Measurements from ENCODE around the gene AOX1.

AOX1 gene

GRCh38 chr2:200693836-200694470, 108.1 kb downstream of the AOX1 start:
- Histone ChIP-seq H3K27me3 (ENCODE audit: control insufficient read depth, insufficient read depth, low read length) (no peaks in the 10 kb centered on the region), H3K9me3 (replicated peaks; ENCODE audit: low read length) (no peaks in the 10 kb centered on the region), H3K36me3 (ENCODE audit: insufficient read depth, low read length) (no peaks in the 10 kb centered on the region), H3K9ac (ENCODE audit: low read depth, low read length) (no peak overlapping the region), H3K4me1 (ENCODE audit: control insufficient read depth, insufficient read depth, low read length) (no peaks in the 10 kb centered on the region), H3K4me3 (ENCODE audit: low read length) (no peak overlapping the region), H3K4me2 (ENCODE audit: low read length) (no peak overlapping the region)

DNA sequence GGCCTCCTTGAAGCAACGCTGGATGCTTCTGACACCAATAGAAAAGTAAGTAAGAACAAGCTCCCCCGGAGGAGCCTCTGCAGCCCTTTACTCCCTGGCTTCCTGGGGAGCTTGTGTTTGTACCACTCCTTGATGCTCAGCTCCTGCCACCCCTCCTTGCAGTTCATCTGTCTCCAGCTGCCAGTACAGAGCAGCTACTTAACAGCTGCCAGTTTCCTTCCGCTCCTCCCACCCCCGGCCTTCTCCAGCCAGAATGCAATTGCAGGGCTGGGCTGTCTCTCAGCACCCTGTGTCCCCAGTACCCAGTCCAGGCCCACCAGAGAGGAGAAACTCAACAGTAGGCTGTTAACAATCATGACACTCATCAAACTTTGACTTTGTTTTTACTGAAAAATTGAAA, 109.4 kb downstream of the AOX1 start:
- H3K4me2 ChIP-seq (ENCODE audit: low read length): no peak overlapping the region
- H3K9me3 ChIP-seq (replicated peaks; ENCODE audit: low read length): no peaks in the 10 kb centered on the region
- no peaks in the 10 kb centered on the region for H3K4me1 ChIP-seq (ENCODE audit: control insufficient read depth, insufficient read depth, low read length)
- H3K4me3 ChIP-seq (ENCODE audit: low read length): no peak overlapping the region
- no peaks in the 10 kb centered on the region for H3K36me3 ChIP-seq (ENCODE audit: insufficient read depth, low read length)
- H3K9ac ChIP-seq (ENCODE audit: low read depth, low read length): no peak overlapping the region
- no peaks in the 10 kb centered on the region for H3K27me3 ChIP-seq (ENCODE audit: control insufficient read depth, insufficient read depth, low read length)

- H3K27me3 ChIP-seq (ENCODE audit: control insufficient read depth, insufficient read depth, low read length): no peaks in the 10 kb centered on the region
- H3K36me3 ChIP-seq (ENCODE audit: insufficient read depth, low read length): no peaks in the 10 kb centered on the region
- no peak overlapping the region for H3K9ac ChIP-seq (ENCODE audit: low read depth, low read length)
- H3K4me2 ChIP-seq (ENCODE audit: low read length): no peak overlapping the region
- H3K9me3 ChIP-seq (replicated peaks; ENCODE audit: low read length): no peaks in the 10 kb centered on the region
- H3K4me1 ChIP-seq (ENCODE audit: control insufficient read depth, insufficient read depth, low read length): no peaks in the 10 kb centered on the region
- no peak overlapping the region for H3K4me3 ChIP-seq (ENCODE audit: low read length)
Observed at GRCh38 chr2:200695601-200696000, 109.8 kb downstream of the AOX1 start.

GRCh38 chr2:200698217-200698616, 112.4 kb downstream of the AOX1 start:
- H3K36me3 ChIP-seq (ENCODE audit: insufficient read depth, low read length): no peaks in the 10 kb centered on the region
- no peak overlapping the region for H3K4me2 ChIP-seq (ENCODE audit: low read length)
- H3K4me1 ChIP-seq (ENCODE audit: control insufficient read depth, insufficient read depth, low read length): no peaks in the 10 kb centered on the region
- no peaks in the 10 kb centered on the region for H3K9me3 ChIP-seq (replicated peaks; ENCODE audit: low read length)
- H3K27me3 ChIP-seq (ENCODE audit: control insufficient read depth, insufficient read depth, low read length): no peaks in the 10 kb centered on the region
- H3K9ac ChIP-seq (ENCODE audit: low read depth, low read length): no peak overlapping the region
- no peak overlapping the region for H3K4me3 ChIP-seq (ENCODE audit: low read length)

DNA sequence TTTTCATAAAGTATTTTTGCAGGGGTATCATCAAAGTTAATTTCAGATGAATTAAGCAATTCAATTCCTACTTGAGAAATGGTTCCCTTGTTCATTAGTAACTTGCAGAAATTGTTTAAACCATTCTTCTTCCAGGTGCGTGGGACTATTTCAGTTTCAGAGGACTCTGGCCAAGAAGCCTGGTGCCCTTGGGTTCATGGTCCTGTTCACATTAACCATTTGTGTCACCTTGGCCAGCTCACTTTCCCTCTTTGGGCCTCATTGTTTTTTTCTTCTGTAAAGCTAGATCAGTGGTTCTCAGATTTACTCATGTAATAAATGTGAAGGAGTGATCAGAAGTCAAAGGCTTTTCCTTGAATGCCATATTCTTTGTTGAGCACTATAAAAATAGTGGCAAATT, 113.5 kb downstream of the AOX1 start:
- H3K9me3 ChIP-seq (replicated peaks; ENCODE audit: low read length): no peaks in the 10 kb centered on the region
- no peak overlapping the region for H3K4me3 ChIP-seq (ENCODE audit: low read length)
- H3K4me2 ChIP-seq (ENCODE audit: low read length): no peak overlapping the region
- H3K36me3 ChIP-seq (ENCODE audit: insufficient read depth, low read length): no peaks in the 10 kb centered on the region
- no peaks in the 10 kb centered on the region for H3K4me1 ChIP-seq (ENCODE audit: control insufficient read depth, insufficient read depth, low read length)
- H3K27me3 ChIP-seq (ENCODE audit: control insufficient read depth, insufficient read depth, low read length): no peaks in the 10 kb centered on the region
- H3K9ac ChIP-seq (ENCODE audit: low read depth, low read length): no peak overlapping the region

DNA sequence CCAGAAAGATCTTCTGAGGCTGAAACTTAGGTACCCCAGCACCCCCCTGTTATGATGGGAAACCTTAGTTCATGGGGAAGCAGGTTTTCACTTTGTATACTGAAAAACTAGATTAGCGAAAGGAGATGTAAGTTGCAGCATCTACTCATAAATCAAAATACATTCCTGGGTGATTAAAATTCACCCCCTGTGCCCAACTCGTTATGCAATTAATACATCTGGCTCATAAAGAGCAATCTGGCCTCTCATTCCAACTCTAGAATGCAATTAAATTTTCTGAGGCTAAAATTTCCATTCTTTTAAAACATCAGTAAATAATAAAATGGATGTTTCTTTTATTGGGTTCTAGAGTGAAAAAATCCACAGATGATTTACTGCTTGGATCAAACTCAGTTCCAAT, 115.0 kb downstream of the AOX1 start:
- no peaks in the 10 kb centered on the region for H3K36me3 ChIP-seq (ENCODE audit: insufficient read depth, low read length)
- no peaks in the 10 kb centered on the region for H3K9me3 ChIP-seq (replicated peaks; ENCODE audit: low read length)
- H3K4me3 ChIP-seq (ENCODE audit: low read length): no peak overlapping the region
- no peaks in the 10 kb centered on the region for H3K27me3 ChIP-seq (ENCODE audit: control insufficient read depth, insufficient read depth, low read length)
- no peaks in the 10 kb centered on the region for H3K4me1 ChIP-seq (ENCODE audit: control insufficient read depth, insufficient read depth, low read length)
- no peak overlapping the region for H3K9ac ChIP-seq (ENCODE audit: low read depth, low read length)
- no peak overlapping the region for H3K4me2 ChIP-seq (ENCODE audit: low read length)

GRCh38 chr2:200702044-200702443, 116.2 kb downstream of the AOX1 start:
- H3K9ac ChIP-seq (ENCODE audit: low read depth, low read length): no peak overlapping the region
- H3K4me1 ChIP-seq (ENCODE audit: control insufficient read depth, insufficient read depth, low read length): no peaks in the 10 kb centered on the region
- no peaks in the 10 kb centered on the region for H3K27me3 ChIP-seq (ENCODE audit: control insufficient read depth, insufficient read depth, low read length)
- no peak overlapping the region for H3K4me3 ChIP-seq (ENCODE audit: low read length)
- no peaks in the 10 kb centered on the region for H3K9me3 ChIP-seq (replicated peaks; ENCODE audit: low read length)
- H3K36me3 ChIP-seq (ENCODE audit: insufficient read depth, low read length): no peaks in the 10 kb centered on the region
- no peak overlapping the region for H3K4me2 ChIP-seq (ENCODE audit: low read length)

DNA sequence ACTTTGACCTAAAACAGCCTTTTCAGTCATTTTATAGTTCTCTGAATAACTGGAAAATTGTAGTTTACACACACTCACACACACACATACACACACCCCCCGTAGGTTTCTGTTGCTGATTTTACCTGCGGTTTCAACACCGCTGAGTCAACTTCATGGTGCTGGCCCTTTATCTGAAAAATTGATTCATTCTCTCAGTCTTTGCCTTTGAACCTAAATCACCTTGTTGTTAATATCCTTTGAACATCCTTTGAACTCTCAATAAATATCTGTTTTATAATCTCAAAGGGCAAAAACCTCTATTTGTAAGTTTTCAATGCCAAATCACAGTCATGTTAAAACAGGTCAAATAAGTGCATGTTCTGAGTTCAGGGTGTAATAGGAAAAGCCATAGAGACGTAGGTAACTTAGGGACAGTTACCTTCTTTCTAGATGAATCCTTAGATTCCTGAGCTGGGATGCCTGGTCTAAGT, 116.9 kb downstream of the AOX1 start:
- Histone ChIP-seq H3K4me2 (ENCODE audit: low read length) (no peak overlapping the region), H3K36me3 (ENCODE audit: insufficient read depth, low read length) (no peaks in the 10 kb centered on the region), H3K4me1 (ENCODE audit: control insufficient read depth, insufficient read depth, low read length) (no peaks in the 10 kb centered on the region), H3K4me3 (ENCODE audit: low read length) (no peak overlapping the region), H3K9ac (ENCODE audit: low read depth, low read length) (no peak overlapping the region), H3K27me3 (ENCODE audit: control insufficient read depth, insufficient read depth, low read length) (no peaks in the 10 kb centered on the region), H3K9me3 (replicated peaks; ENCODE audit: low read length) (no peaks in the 10 kb centered on the region)

DNA sequence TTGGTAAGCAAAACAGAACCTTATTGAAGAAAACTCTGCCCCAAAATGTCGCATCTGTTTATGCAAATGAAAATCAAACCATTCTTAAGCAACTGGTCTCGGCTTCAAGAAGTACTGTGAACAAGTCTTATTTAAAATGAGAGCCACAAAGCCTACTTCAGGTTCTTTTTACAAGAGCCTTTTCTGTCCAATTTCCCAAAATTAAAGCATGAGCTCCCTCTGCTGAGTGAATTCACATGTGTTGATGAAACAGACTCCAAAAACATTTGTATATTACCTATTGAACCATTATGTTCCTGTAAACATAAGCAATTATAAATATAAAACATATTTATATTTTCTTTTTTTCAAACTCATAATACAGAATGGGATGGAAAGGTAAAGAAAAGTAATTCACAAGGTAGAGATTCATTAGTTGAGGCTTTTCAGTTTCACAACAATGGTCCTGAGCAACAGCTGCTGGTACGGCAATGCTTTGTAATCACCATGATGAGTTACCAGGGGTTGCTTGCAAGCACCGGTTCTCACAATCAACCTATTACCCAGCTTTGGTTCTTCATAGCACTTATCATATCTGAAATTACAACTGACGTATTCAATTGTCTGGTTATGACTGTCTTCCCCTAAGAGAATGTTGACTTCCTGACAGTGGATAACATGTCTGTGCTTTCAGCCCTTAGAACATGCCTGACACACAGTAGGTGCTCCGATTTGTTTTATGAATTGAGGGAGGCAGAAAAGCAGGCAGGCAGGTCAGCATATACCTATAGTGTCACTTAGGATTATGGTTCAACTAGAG, 117.5 kb downstream of the AOX1 start:
- Histone ChIP-seq H3K27me3 (ENCODE audit: control insufficient read depth, insufficient read depth, low read length) (no peaks in the 10 kb centered on the region), H3K4me3 (ENCODE audit: low read length) (no peak overlapping the region), H3K9me3 (replicated peaks; ENCODE audit: low read length) (no peaks in the 10 kb centered on the region), H3K36me3 (ENCODE audit: insufficient read depth, low read length) (no peaks in the 10 kb centered on the region), H3K9ac (ENCODE audit: low read depth, low read length) (no peak overlapping the region), H3K4me1 (ENCODE audit: control insufficient read depth, insufficient read depth, low read length) (no peaks in the 10 kb centered on the region), H3K4me2 (ENCODE audit: low read length) (no peak overlapping the region)

DNA sequence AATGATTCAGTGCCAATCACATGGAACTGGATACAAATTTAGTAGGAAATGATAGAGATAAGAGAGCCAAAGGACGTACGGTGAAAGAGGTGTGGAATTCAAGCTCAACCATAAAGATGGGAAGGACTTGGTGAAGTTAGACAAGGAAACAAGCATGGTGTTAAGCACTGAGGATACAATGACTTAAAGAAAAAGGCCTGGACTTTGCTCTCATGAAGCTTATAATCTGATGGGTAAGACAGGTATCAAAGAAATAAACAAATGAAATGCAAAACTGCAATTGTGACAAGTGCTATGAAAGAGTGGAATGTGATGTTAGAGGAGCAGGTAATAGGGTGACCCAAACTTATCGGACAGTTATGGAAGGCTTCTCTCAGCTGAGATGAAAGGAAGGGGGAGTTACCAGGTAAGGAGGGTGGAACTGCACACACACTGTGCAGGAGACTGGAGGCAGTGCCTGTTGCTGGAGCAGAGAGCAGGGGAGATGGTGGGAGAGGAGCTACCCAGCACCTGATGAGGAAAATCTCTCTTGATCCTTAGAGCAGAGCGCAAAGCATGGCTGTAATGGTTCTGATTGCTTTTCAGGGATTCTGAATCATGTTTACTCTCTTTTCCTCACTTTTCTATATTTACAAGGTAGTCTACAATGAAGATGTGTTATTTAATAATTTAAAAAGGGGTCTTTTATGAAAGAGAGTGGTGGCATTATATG, 118.3 kb downstream of the AOX1 start:
- H3K9ac ChIP-seq (ENCODE audit: low read depth, low read length): no peak overlapping the region
- H3K4me2 ChIP-seq (ENCODE audit: low read length): no peak overlapping the region
- no peaks in the 10 kb centered on the region for H3K36me3 ChIP-seq (ENCODE audit: insufficient read depth, low read length)
- no peaks in the 10 kb centered on the region for H3K9me3 ChIP-seq (replicated peaks; ENCODE audit: low read length)
- no peaks in the 10 kb centered on the region for H3K27me3 ChIP-seq (ENCODE audit: control insufficient read depth, insufficient read depth, low read length)
- no peaks in the 10 kb centered on the region for H3K4me1 ChIP-seq (ENCODE audit: control insufficient read depth, insufficient read depth, low read length)
- H3K4me3 ChIP-seq (ENCODE audit: low read length): no peak overlapping the region

GRCh38 chr2:200705305-200706041, 119.7 kb downstream of the AOX1 start:
- no peaks in the 10 kb centered on the region for H3K36me3 ChIP-seq (ENCODE audit: insufficient read depth, low read length)
- no peaks in the 10 kb centered on the region for H3K27me3 ChIP-seq (ENCODE audit: control insufficient read depth, insufficient read depth, low read length)
- H3K4me1 ChIP-seq (ENCODE audit: control insufficient read depth, insufficient read depth, low read length): no peaks in the 10 kb centered on the region
- no peaks in the 10 kb centered on the region for H3K9me3 ChIP-seq (replicated peaks; ENCODE audit: low read length)
- no peak overlapping the region for H3K4me2 ChIP-seq (ENCODE audit: low read length)
- H3K4me3 ChIP-seq (ENCODE audit: low read length): no peak overlapping the region
- no peak overlapping the region for H3K9ac ChIP-seq (ENCODE audit: low read depth, low read length)

All from skeletal muscle satellite cell (primary cell).